ENCODE measurements around the gene TCP11L2. TPM values are rescaled to one million over a fixed set of nuclear protein-coding genes. Genes with fewer than 3 reads are reported as not detected.

Gene TCP11L2
- total and polyA plus RNA-seq, 2 of the 8 experiments (the other 6 are each of a cell fraction or from before 2014, with no cell fraction given), result 2.1 to 7.1 TPM

GRCh38 chr12:106304797-106305196 is 2.3 kb downstream of the TCP11L2 start:
- no peak overlapping the region for H4K91ac ChIP-seq (replicated peaks; ENCODE audit: insufficient read length, low read length)
- no peak overlapping the region for H3K56ac ChIP-seq (replicated peaks; ENCODE audit: insufficient read length, low read depth, low read length)
- H2BK15ac ChIP-seq (ENCODE audit: low read length), result no peak overlapping the region
- H2AK5ac ChIP-seq (ENCODE audit: low read depth, low read length), result no peak overlapping the region
- no peak overlapping the region for H2AFZ ChIP-seq (ENCODE audit: low read length)
- H2BK5ac ChIP-seq (ENCODE audit: low read depth, low read length), result no peak overlapping the region
- no peaks in the 10 kb centered on the region for H3K36me3 ChIP-seq (ENCODE audit: control insufficient read depth in 2 of 4, insufficient read depth in 4 of 4, low read length in 3 of 4)
- no peak overlapping the region for H3K27ac ChIP-seq (ENCODE audit: low read depth, low read length)
- H3K14ac ChIP-seq (ENCODE audit: insufficient read length), result no peak overlapping the region
- H2BK12ac ChIP-seq (ENCODE audit: low read depth, low read length), result no peak overlapping the region
- H3K79me2 ChIP-seq (ENCODE audit: control insufficient read depth in 1 of 2, insufficient read depth in 2 of 2, low read length in 2 of 2), result no peaks in the 10 kb centered on the region
- DNase-seq (ENCODE audit: low read depth in 1 of 2, low spot score in 2 of 2) (no peak), FAIRE-seq (no peak)
- 85% methylated on average over 6 of the region's 6 CpGs; no CpG with 5 or more reads in 1 of the 2 experiments for WGBS, 2 experiments (ENCODE audit: extremely low coverage in 1 of 2, insufficient coverage in 1 of 2, insufficient read length in 1 of 2, insufficient replicate concordance in 2 of 2, low coverage in 1 of 2, low lambda C conversion rate in 2 of 2, missing lambda C conversion rate in 1 of 2)
- H3K18ac ChIP-seq (ENCODE audit: extremely low read depth, low read length), result no peak overlapping the region
- H3K9ac ChIP-seq (replicated peaks in 1 of 4; ENCODE audit: extremely low read depth in 1 of 4, low read depth in 3 of 4, low read length in 3 of 4), result no peak overlapping the region
- H4K8ac ChIP-seq (ENCODE audit: extremely low read depth, insufficient read depth, low read length), result no peak overlapping the region
- POLR2A ChIA-PET (ENCODE audit: partially characterized antibody), result no interaction called here
- no peak overlapping the region; a peak in 1 of 4 replicates for H3K4me2 ChIP-seq (ENCODE audit: insufficient read depth in 1 of 2, low read depth in 2 of 2, low read length in 2 of 2)
- no peak overlapping the region for H4K5ac ChIP-seq (ENCODE audit: insufficient read length, low read depth, low read length)
- peaks cover 11% of the 10 kb centered on the region; the same call in 1 of the 2 replicates for H3K23me2 ChIP-seq (ENCODE audit: low read depth, low read length)
- no peak overlapping the region for H2BK20ac ChIP-seq (ENCODE audit: low read length)
- no peaks in the 10 kb centered on the region for H3K27me3 ChIP-seq (replicated peaks in 1 of 4; ENCODE audit: control insufficient read depth in 3 of 4, extremely low read depth in 1 of 4, insufficient read depth in 3 of 4, low read length in 3 of 4)
- no peaks in the 10 kb centered on the region for H3K9me3 ChIP-seq (ENCODE audit: insufficient read depth in 2 of 2, low read depth in 1 of 2, low read length in 1 of 2)
- no peak overlapping the region for H2BK120ac ChIP-seq (replicated peaks; ENCODE audit: low read depth, low read length)
- H4K20me1 ChIP-seq (replicated peaks in 1 of 2; ENCODE audit: control insufficient read depth in 1 of 2, insufficient read depth in 2 of 2, low read length in 2 of 2), result no peaks in the 10 kb centered on the region
- H3K4me1 ChIP-seq (replicated peaks in 1 of 4; ENCODE audit: control insufficient read depth in 3 of 4, insufficient read depth in 4 of 4, low read length in 3 of 4), result peaks cover 6 to 13% (median 9%) of the 10 kb centered on the region in 4 experiments
- H3K79me1 ChIP-seq (ENCODE audit: low read depth, low read length), result no peaks in the 10 kb centered on the region
- no peak overlapping the region for H3K4ac ChIP-seq (replicated peaks; ENCODE audit: insufficient read length, low read depth, low read length)
- H3K23ac ChIP-seq (ENCODE audit: insufficient read length), result no peak overlapping the region
- TF ChIP-seq EP300 (IDR thresholded peaks at IDR 0.05; ENCODE audit: borderline replicate concordance in 1 of 2, low read depth in 2 of 2, low read length in 2 of 2) (no peak), RAD21 (IDR thresholded peaks at IDR 0.05 in 1 of 2, conservative IDR thresholded peaks at IDR 0.05 in 1 of 2; ENCODE audit: low read depth in 2 of 2, low read length in 2 of 2) (no peak), MAFK (IDR thresholded peaks at IDR 0.05; ENCODE audit: low read depth, low read length) (no peak), ATF3 (IDR thresholded peaks at IDR 0.05; ENCODE audit: insufficient read depth, low read depth, low read length) (no peak), ASH2L (IDR thresholded peaks at IDR 0.05; ENCODE audit: low read length) (no peak), SAP30 (IDR thresholded peaks at IDR 0.05; ENCODE audit: insufficient read depth, insufficient replicate concordance, low read length) (no peak), BACH1 (IDR thresholded peaks at IDR 0.05; ENCODE audit: low read length) (no peak), SIRT6 (IDR thresholded peaks at IDR 0.05; ENCODE audit: low read length) (no peak), RXRA (IDR thresholded peaks at IDR 0.05; ENCODE audit: insufficient read depth, low read depth, low read length) (no peak), EGR1 (IDR thresholded peaks at IDR 0.05; ENCODE audit: borderline replicate concordance, low read depth, low read length) (no peak), TCF12 (IDR thresholded peaks at IDR 0.05; ENCODE audit: low read depth, low read length) (no peak), USF2 (IDR thresholded peaks at IDR 0.05; ENCODE audit: low read length) (no peak)
- H3K4me3 ChIP-seq (ENCODE audit: extremely low read depth in 1 of 4, insufficient read depth in 2 of 4, low read depth in 3 of 4, low read length in 4 of 4), result no peak overlapping the region
- CTCF ChIA-PET (ENCODE audit: partially characterized antibody), result interaction anchor here (1.4 to 2.1 kb wide), 4 partner anchors 16 to 78 kb away, joined by 4 to 7 read pairs (median 5); no protein-coding TSS in a partner anchor
